ENCODE measurements around the gene STK24.

GRCh38 chr13:98458431-98458830 lies 118.5 kb downstream of the STK24 start:
- TF ChIP-seq POLR2A (IDR thresholded peaks at IDR 0.05) = no peak
- TF ChIP-seq CTCF (IDR thresholded peaks at IDR 0.05) = no peak
- no peak for TF ChIP-seq POLR2AphosphoS5 (IDR thresholded peaks at IDR 0.05)
- no peak for TF ChIP-seq EP300 (IDR thresholded peaks at IDR 0.05)

Data from upper lobe of left lung (tissue), 4 donors.